Natural killer cell treated with Interleukin-12 subunit alpha and Interleukin-12 subunit beta and Interleukin-15 and Interleukin-18, amount 100 ng/mL, for 72 hours (primary cell): ENCODE measurements around the gene PTPN7. TPM values are rescaled to one million over a fixed set of nuclear protein-coding genes. Genes with fewer than 3 reads are reported as not detected.

Experiments
- ATAC-seq, 2 donors: fragments of 150-1000 bp; cut with Tn5 transposase in 1 of 2; sonication (Bioruptor Pico), chemical (Tn5 transposase) in 1 of 2; 2 replicates each; pipeline ENCODE4 v1.10.0; 2021
- DNase-seq: peaks from one replicate; pipeline ENCODE4 v3.0.0; 2022; ENCODE audit warnings: low spot score
- H3K27ac Mint-ChIP-seq, 2 donors: 1 replicate in 1 of 2; 2 replicates in 1 of 2; pipeline ENCODE4 v1.8.0; 2022; ENCODE audit warnings: mixed read lengths in 2 of 2, mild to moderate bottlenecking in 1 of 2, moderate library complexity in 1 of 2
- H3K27me3 Mint-ChIP-seq, 2 donors: 1 replicate in 1 of 2; 2 replicates in 1 of 2; pipeline ENCODE4 v1.8.0; 2022; ENCODE audit warnings: mixed read lengths in 2 of 2
- H3K36me3 Mint-ChIP-seq: one replicate; pipeline ENCODE4 v1.8.0; 2022; ENCODE audit warnings: mixed read lengths
- H3K4me1 Mint-ChIP-seq, 2 donors: 1 replicate in 1 of 2; 2 replicates in 1 of 2; pipeline ENCODE4 v1.8.0; 2022; ENCODE audit warnings: low read depth in 2 of 2, mixed read lengths in 2 of 2, mild to moderate bottlenecking in 1 of 2
- H3K4me3 Mint-ChIP-seq: one replicate; pipeline ENCODE4 v1.8.0; 2022; ENCODE audit warnings: mixed read lengths
- H3K9me3 Mint-ChIP-seq: 2 replicates; pipeline ENCODE4 v1.8.0; 2022; ENCODE audit warnings: mixed read lengths
- total RNA-seq, 2 donors: library from RNA; stranded (reverse); gene quantifications; one replicate each; pipeline ENCODE4 v1.2.3, GENCODE V29; 2022

The PTPN7 gene
- total RNA-seq, 2 donors from 2014 or later = 227 to 312 TPM

DNA sequence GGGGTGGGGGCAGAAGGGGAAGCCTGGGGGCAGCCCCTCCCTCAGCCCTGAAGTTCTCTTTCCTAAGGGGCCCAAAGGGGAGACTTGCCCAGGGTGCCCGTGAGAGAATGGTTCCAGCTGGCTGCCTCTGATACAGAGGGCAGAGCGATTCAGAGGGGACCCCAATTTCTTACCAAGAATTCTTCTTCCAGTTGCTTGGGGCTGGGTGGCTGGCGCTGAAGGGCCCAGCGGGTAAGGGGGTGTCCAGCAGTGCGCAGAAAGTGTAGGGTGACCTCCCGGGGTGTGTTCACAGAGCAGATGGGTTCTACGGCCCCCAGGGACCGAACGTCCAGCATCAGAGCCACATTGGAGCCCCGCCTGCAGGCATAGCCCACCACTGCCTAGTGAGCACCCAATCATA is 2.5 kb downstream of the PTPN7 start:
- H3K4me3 Mint-ChIP-seq = peak overlapping the region; percentile 99
- H3K27ac Mint-ChIP-seq = peak overlapping the region; percentile 95 to 98
- DNase-seq = no peak
- H3K27me3 Mint-ChIP-seq = no peaks in the 10 kb centered on the region
- H3K9me3 Mint-ChIP-seq = no peaks in the 10 kb centered on the region
- peaks cover 56 to 57% of the 10 kb centered on the region in 2 donors for H3K4me1 Mint-ChIP-seq
- H3K36me3 Mint-ChIP-seq = peaks cover 29% of the 10 kb centered on the region
- ATAC-seq = no peak

DNA sequence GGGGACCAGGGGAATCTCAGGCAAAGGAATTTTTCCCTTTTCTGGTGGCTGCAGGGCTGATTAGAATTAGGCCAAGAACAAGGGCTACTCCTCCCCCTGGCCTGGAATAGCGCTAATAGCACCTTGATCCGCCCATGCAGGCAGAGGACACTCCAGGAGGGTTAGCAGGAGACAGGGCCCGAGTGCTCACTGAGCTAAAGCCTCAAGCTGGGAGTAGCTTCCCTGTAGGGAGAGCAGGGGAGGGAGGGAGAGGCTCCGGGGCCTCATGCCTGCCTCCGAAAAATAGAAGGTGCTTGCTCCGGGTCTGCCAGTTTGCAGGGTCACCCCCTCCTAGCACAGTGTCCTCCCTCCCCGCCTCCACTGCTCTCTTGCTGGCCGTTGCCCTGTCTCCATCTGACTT is 3.8 kb downstream of the PTPN7 start:
- Mint-ChIP-seq H3K4me1 (peaks cover 45 to 48% of the 10 kb centered on the region in 2 donors), H3K27me3 (no peaks in the 10 kb centered on the region), H3K27ac (peak overlapping the region in 1 of 2 donors; percentile 70), H3K9me3 (no peaks in the 10 kb centered on the region), H3K4me3 (peak overlapping the region; percentile 48), H3K36me3 (peaks cover 29% of the 10 kb centered on the region)
- DNase-seq (no peak), ATAC-seq (no peak)

DNA sequence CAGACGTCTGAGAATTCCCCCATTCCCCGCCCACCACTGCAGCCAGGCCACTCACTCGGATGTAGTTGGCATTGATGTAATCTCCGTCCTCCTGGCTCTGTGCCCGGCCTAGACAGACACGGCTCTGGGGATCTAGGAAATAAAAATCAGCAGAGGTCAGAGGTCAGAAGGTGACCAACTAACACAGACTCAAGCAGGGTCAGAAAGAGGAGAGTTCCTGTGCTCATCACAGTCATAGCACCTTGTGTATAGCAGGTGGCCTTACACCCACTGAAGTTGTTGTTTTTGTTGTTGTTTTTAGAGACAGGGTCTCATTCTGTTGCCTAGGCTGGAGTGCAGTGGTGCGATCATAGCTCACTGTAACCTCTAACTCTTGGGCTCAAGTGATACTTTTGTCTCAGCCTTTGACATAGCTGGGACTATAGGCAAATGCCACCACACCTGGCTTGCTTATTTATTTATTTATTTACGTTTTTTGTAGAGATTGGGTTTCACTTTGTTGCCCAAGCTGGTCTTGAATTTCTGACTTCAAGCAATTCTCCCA is 4.9 kb downstream of the PTPN7 start:
- DNase-seq (no peak), ATAC-seq (no peak)
- H3K27me3 Mint-ChIP-seq = no peaks in the 10 kb centered on the region
- peaks cover 46% of the 10 kb centered on the region in 2 donors for H3K4me1 Mint-ChIP-seq
- H3K27ac Mint-ChIP-seq = peak overlapping the region in 1 of 2 donors; percentile 70
- H3K36me3 Mint-ChIP-seq = peaks cover 38% of the 10 kb centered on the region
- peak overlapping the region; percentile 48 for H3K4me3 Mint-ChIP-seq
- no peaks in the 10 kb centered on the region for H3K9me3 Mint-ChIP-seq

DNA sequence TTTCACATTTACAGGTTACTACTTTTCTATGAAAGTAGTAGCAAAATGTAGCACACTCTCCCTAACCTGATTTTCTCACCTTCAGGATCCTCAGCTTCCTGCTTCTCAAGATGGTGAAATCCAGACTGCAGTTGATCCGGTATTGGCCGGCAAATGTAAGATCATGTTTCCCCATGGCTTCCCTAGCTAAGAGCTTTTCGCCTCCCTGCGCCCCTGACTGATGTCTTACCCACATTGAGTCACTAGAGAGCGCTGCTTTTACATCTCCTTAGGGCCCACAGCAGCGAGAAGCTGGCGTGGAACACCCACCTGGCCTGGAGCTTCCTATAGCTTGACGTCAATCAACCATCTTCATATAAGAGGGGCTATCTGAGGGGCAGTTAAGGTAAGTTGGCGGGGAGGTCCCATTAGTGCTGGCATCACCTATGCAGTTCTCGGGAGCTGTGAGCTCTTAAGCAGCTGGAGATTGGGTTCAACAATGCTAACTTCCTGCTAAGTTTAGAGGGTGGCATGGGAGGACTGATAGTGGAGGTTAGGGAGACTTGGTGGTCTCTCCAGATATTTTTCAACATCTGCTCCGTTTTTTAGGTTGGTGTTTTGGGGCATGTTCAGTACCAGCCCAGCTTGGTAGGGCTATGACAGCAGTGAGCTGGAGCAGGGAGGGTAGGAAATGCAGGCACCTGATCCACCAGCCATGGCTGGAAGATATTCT is 5.5 kb downstream of the PTPN7 start:
- DNase-seq (no peak), ATAC-seq (no peak)
- Mint-ChIP-seq H3K9me3 (no peaks in the 10 kb centered on the region), H3K4me3 (peak overlapping the region; percentile 35), H3K4me1 (peaks cover 40% of the 10 kb centered on the region in 2 donors), H3K36me3 (peaks cover 42% of the 10 kb centered on the region), H3K27me3 (no peaks in the 10 kb centered on the region), H3K27ac (peak overlapping the region; percentile 56 to 70)

DNA sequence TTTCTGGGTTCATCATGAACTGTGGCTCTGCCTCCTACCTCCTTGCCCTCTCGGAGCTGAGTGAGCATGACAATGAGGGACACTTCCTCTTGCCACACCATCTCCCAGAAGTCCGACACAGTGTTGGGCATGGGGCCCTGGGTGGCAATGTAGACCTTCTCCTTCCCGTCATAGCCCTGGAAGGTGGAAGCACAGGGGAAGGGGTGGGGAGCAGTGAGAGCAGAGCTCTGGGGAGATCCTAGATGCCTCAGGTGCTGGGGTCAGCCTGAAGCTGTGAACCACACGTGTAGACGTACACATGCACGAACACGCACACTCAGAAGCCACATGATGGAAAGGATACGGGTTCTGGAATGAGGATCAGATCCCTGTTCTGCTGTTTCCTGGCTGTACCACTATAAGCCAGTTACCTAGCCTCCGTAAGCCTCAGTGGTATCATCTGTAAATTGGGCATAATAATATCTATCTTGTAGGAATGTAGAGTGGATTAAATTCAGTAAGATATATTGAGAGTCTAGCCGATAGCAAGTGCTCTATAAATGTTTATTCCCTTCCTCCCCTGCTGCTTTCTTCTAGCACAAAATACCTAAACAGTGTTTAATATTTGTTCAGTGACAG is 6.1 kb downstream of the PTPN7 start:
- Mint-ChIP-seq H3K36me3 (peaks cover 37% of the 10 kb centered on the region), H3K27ac (peak overlapping the region; percentile 56 to 70), H3K4me3 (peak overlapping the region; percentile 35), H3K9me3 (no peaks in the 10 kb centered on the region), H3K4me1 (peaks cover 34 to 36% of the 10 kb centered on the region in 2 donors), H3K27me3 (no peaks in the 10 kb centered on the region)
- ATAC-seq (no peak), DNase-seq (no peak)

DNA sequence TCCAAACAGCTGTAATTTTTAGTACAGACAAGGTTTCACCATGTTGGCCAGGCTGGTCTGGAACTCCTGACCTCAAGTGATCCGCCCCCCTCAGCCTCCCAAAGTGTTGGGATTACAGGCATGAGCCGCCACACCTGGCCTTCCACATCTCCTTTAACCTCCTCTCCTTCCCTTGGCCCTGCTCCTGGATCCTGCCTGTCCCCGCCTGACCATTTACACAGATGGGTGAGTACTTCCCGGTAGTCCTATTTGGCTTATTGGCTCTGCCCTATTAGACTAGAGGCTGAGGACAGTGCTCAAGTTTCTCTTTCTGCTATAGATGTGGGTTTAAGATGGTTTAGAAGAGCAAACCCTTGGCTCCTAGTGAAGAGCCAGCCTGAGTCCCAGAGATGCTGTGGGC is 7.1 kb downstream of the PTPN7 start:
- no peaks in the 10 kb centered on the region for H3K27me3 Mint-ChIP-seq
- H3K9me3 Mint-ChIP-seq = no peaks in the 10 kb centered on the region
- H3K4me1 Mint-ChIP-seq = peaks cover 24 to 29% of the 10 kb centered on the region in 2 donors
- H3K36me3 Mint-ChIP-seq = peaks cover 35% of the 10 kb centered on the region
- H3K27ac Mint-ChIP-seq = no peak overlapping the region
- no peak overlapping the region for H3K4me3 Mint-ChIP-seq
- DNase-seq (no peak), ATAC-seq (no peak)

DNA sequence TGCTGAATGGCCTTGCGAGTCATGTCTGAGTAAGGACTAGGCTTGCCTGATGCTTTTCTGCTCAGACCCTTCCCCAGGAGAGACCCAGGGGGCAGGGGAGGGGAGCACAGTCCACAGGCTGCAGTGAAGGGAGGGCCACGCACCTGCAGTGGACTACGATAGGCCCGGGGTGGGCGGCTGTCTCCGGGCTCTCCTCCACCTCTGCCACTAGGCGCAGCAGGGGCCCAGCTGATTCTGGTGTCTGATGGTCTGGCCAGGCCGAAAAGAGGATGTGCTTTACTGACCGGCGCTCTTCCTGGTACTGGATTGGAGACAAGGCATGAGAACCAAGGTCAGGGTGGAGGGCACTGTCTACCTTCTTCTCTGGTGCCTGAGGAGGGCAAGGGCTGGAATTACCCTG is 8.0 kb downstream of the PTPN7 start:
- H3K9me3 Mint-ChIP-seq = no peaks in the 10 kb centered on the region
- ATAC-seq = no peak
- no peak overlapping the region for H3K27ac Mint-ChIP-seq
- peaks cover 27 to 29% of the 10 kb centered on the region in 2 donors for H3K4me1 Mint-ChIP-seq
- H3K36me3 Mint-ChIP-seq = peaks cover 39% of the 10 kb centered on the region
- no peaks in the 10 kb centered on the region for H3K27me3 Mint-ChIP-seq
- no peak overlapping the region for H3K4me3 Mint-ChIP-seq
- DNase-seq = no peak

DNA sequence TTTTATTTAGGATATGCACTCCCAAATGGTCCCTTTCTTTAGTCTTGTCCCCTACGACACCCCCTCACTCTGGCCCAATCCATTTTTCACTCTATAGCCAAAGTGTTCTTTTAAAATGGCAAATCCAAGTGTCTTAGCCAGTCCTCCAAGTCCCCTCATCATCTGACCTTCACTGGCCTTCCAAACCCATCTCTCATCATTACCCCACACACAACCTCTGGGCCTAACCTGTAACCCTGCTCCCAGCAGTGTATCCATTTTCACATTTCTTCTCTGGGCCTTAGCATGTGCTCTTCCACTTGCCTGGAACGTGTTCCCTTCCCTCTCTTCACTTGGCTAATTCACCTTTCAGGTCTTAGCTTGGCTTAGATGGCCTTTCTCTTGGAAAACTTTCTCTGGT is 9.4 kb downstream of the PTPN7 start:
- peaks cover 35% of the 10 kb centered on the region for H3K36me3 Mint-ChIP-seq

DNA sequence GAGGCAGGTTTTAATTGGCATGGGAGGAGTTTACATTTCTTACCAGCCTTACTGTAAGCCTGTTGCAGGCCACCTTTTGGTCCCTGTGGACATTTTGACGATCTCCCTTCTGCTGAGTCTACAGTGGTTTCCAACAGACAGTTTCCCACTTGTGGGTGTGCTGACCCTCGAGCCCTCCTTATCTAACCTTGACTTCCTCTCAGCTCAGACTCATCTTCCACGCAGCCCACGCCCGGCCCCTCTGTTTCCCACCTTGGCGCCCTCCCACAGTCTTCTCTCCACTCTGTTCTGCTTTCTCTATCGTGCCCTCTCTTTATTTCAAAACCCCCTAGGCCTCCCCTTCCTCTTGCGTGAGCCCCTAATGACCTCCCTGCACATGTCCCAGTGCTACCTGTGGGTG is 9.8 kb downstream of the PTPN7 start:
- H3K4me1 Mint-ChIP-seq = peaks cover 19 to 26% of the 10 kb centered on the region in 2 donors
- H3K27ac Mint-ChIP-seq = peak overlapping the region; percentile 10 to 16
- ATAC-seq = no peak
- H3K9me3 Mint-ChIP-seq = no peaks in the 10 kb centered on the region
- no peak overlapping the region for H3K4me3 Mint-ChIP-seq
- H3K36me3 Mint-ChIP-seq = peaks cover 31% of the 10 kb centered on the region
- DNase-seq = no peak
- H3K27me3 Mint-ChIP-seq = no peaks in the 10 kb centered on the region

More for the DNA sequence above, 9.4 kb downstream of the PTPN7 start:
- Mint-ChIP-seq H3K27ac (peak overlapping the region; percentile 10 to 16), H3K27me3 (no peaks in the 10 kb centered on the region), H3K9me3 (no peaks in the 10 kb centered on the region), H3K4me1 (peaks cover 24 to 27% of the 10 kb centered on the region in 2 donors), H3K4me3 (no peak overlapping the region)
- DNase-seq (no peak), ATAC-seq (no peak)

DNA sequence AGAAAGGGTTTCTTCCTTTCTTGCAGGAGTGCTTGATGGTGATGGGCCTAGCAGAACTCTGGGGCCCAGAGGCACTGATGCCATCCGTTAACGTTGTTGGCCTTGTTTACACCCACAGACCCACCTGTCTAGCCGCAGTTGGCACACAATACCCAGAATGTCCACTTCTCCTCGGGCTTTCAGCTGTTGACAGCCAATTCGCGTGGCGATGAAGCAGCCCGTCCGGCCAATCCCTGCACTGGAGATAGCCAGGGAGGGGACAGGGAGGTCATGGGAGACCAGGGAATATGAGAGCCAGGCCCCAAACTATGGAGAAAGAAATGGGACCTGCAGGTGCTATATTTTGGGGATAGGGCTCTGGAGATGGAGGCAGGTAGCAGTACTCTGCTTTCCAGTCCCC is 10.2 kb downstream of the PTPN7 start:
- ATAC-seq (no peak), DNase-seq (no peak)
- Mint-ChIP-seq H3K4me1 (peaks cover 23 to 30% of the 10 kb centered on the region in 2 donors), H3K36me3 (peaks cover 31% of the 10 kb centered on the region), H3K27me3 (no peaks in the 10 kb centered on the region), H3K27ac (no peak overlapping the region), H3K9me3 (no peaks in the 10 kb centered on the region), H3K4me3 (no peak overlapping the region)

DNA sequence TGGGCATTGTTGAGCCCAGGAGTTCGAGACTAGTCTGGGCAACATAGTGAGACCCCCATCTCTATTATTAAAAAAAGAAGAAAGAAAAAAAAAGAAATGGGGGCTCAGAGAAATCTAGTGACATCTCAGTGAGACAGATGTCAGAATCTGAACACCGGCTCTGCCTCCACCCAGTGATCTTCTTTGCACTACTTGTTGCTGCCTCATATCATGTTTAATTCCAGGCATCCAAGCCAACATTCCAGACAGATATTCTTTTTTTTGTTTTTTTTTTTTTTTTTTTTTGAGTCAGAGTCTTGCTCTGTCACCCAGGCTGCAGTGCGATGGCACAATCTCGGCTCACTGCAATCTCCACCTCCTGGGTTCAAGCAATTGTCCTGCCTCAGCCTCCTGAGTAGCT is 10.8 kb downstream of the PTPN7 start:
- no peaks in the 10 kb centered on the region for H3K9me3 Mint-ChIP-seq
- H3K36me3 Mint-ChIP-seq = peaks cover 25% of the 10 kb centered on the region
- ATAC-seq (no peak), DNase-seq (no peak)
- H3K4me1 Mint-ChIP-seq = peaks cover 21 to 25% of the 10 kb centered on the region in 2 donors
- no peak overlapping the region for H3K4me3 Mint-ChIP-seq
- H3K27me3 Mint-ChIP-seq = no peaks in the 10 kb centered on the region
- peak overlapping the region in 1 of 2 donors; percentile 26 for H3K27ac Mint-ChIP-seq

DNA sequence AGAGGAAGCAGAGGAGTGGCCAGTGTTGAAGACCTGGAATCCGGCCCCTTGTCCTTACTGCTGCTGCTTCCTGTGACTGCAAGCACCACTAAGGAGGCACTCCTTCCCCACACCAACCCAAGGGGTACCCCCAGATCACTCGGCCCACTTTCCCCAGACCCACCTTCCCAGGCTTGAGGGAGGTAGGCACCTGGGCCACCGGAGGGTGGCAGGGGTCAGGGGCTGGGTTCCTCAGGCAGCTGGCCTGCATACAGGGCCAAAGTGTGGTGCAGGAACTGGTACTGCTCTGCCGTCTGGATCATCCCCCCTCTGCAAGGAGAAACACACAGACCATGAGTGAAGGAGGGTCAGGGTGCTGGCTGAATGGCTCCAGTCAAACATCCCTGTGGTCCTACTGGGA is 12.0 kb downstream of the PTPN7 start:
- DNase-seq (no peak), ATAC-seq (no peak)
- H3K9me3 Mint-ChIP-seq = no peaks in the 10 kb centered on the region
- H3K4me3 Mint-ChIP-seq = no peak overlapping the region
- H3K36me3 Mint-ChIP-seq = peaks cover 20% of the 10 kb centered on the region
- peak overlapping the region in 1 of 2 donors; percentile 26 for H3K27ac Mint-ChIP-seq
- H3K4me1 Mint-ChIP-seq = peaks cover 23 to 25% of the 10 kb centered on the region in 2 donors
- H3K27me3 Mint-ChIP-seq = no peaks in the 10 kb centered on the region

DNA sequence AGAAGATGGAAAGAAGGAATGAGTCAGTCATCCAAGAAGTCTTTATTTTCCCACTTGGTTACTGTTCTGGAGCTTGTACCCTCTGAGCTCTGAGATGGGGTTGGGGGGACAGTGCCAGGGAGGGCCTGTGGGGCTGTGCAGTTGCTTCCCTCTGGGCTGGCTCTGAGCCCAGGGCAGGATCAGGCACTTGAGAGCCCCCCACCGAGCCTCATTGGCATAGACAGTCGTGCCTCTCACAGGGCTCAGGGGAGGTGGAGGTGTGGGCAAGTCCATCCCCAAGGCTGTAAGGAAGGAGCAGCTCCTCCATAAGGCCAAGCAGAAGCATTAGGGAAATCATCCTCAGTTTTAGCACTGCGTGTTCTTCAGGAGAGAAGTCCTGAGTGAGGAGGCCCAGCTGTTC is 13.4 kb downstream of the PTPN7 start:
- H3K27ac Mint-ChIP-seq = no peak overlapping the region
- H3K27me3 Mint-ChIP-seq = no peaks in the 10 kb centered on the region
- DNase-seq (no peak), ATAC-seq (no peak)
- peaks cover 17% of the 10 kb centered on the region for H3K36me3 Mint-ChIP-seq
- H3K4me3 Mint-ChIP-seq = no peak overlapping the region
- H3K4me1 Mint-ChIP-seq = peaks cover 29 to 30% of the 10 kb centered on the region in 2 donors
- H3K9me3 Mint-ChIP-seq = no peaks in the 10 kb centered on the region

DNA sequence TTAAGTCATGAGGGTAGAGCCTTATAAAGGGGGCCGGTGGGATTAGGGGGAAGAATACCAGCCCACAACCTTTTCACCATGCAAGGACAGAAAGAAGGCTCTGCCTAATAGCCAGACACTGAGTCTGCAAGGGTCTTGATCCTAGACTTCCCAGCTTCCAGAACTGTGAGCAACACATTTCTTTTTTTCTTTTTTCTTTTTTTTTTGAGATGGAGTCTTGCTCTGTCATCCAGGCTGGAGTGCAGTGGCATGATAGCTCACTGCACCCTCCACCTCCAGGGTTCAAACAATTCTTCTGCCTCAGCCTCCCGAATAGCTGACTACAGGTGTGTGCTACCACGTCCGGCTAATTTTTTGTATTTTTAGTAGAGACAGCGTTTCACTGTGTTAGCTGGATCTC is 14.1 kb downstream of the PTPN7 start:
- no peak for ATAC-seq
- H3K9me3 Mint-ChIP-seq = no peaks in the 10 kb centered on the region
- no peaks in the 10 kb centered on the region for H3K27me3 Mint-ChIP-seq
- peak overlapping the region in 1 of 2 donors; percentile 80 for H3K27ac Mint-ChIP-seq
- no peak for DNase-seq
- no peak overlapping the region for H3K4me3 Mint-ChIP-seq
- peaks cover 15% of the 10 kb centered on the region for H3K36me3 Mint-ChIP-seq
- H3K4me1 Mint-ChIP-seq = peaks cover 28 to 30% of the 10 kb centered on the region in 2 donors
